ENCODE measurements around the gene TARDBP. TPM values are rescaled to one million over a fixed set of nuclear protein-coding genes. Genes with fewer than 3 reads are reported as not detected.

TARDBP gene
- total and polyA plus RNA-seq, 2 donors (not counting 1 experiment from before 2014, with no cell fraction given) = 97.1 to 161 TPM

GRCh38 chr1:11042065-11042464 is 29.6 kb downstream of the TARDBP start:
- Histone ChIP-seq H2AFZ (ENCODE audit: low read length) (no peak overlapping the region), H3K79me2 (ENCODE audit: control insufficient read depth, insufficient read depth, low read length) (no peaks in the 10 kb centered on the region), H3K9me3 (ENCODE audit: control insufficient read depth, insufficient read depth, low read depth, low read length) (no peaks in the 10 kb centered on the region), H3K27ac (ENCODE audit: insufficient read depth, low read length) (no peak overlapping the region), H3K27me3 (ENCODE audit: control insufficient read depth, insufficient read depth, low read length) (peaks cover 6% of the 10 kb centered on the region), H3K4me1 (ENCODE audit: control insufficient read depth, extremely low read depth, insufficient read depth, low read length) (no peaks in the 10 kb centered on the region), H3K36me3 (ENCODE audit: control insufficient read depth, insufficient read depth, low read length) (no peaks in the 10 kb centered on the region), H4K20me1 (ENCODE audit: control insufficient read depth, extremely low read depth, insufficient read depth, low read length) (no peaks in the 10 kb centered on the region), H3K4me3 (replicated peaks in 1 of 4; ENCODE audit: control extremely low read depth in 1 of 4, insufficient read depth in 1 of 4, low read depth in 3 of 4, low read length in 4 of 4) (no peak overlapping the region), H3K4me2 (ENCODE audit: extremely low read depth, insufficient read depth, low read length) (no peak overlapping the region), H3K9ac (ENCODE audit: insufficient read depth, low read length) (no peak overlapping the region)
- no peak for TF ChIP-seq CTCF (conservative IDR thresholded peaks at IDR 0.05 in 1 of 2, IDR thresholded peaks at IDR 0.05 in 1 of 2; ENCODE audit: low read depth in 1 of 2, low read length in 2 of 2)
- TF ChIP-seq EZH2 (IDR thresholded peaks at IDR 0.05; ENCODE audit: low read length, missing control alignments) = no peak
- DNase-seq (ENCODE audit: low read depth in 2 of 2) = no peak

GRCh38 chr1:11042995-11043874 is 30.8 kb downstream of the TARDBP start:
- Histone ChIP-seq H2AFZ (ENCODE audit: low read length) (no peak overlapping the region), H3K4me1 (ENCODE audit: control insufficient read depth, extremely low read depth, insufficient read depth, low read length) (no peaks in the 10 kb centered on the region), H3K27me3 (ENCODE audit: control insufficient read depth, insufficient read depth, low read length) (peaks cover 6% of the 10 kb centered on the region), H3K79me2 (ENCODE audit: control insufficient read depth, insufficient read depth, low read length) (no peaks in the 10 kb centered on the region), H3K27ac (ENCODE audit: insufficient read depth, low read length) (no peak overlapping the region), H3K4me2 (ENCODE audit: extremely low read depth, insufficient read depth, low read length) (no peak overlapping the region), H3K9ac (ENCODE audit: insufficient read depth, low read length) (no peak overlapping the region), H3K9me3 (ENCODE audit: control insufficient read depth, insufficient read depth, low read depth, low read length) (no peaks in the 10 kb centered on the region), H3K36me3 (ENCODE audit: control insufficient read depth, insufficient read depth, low read length) (no peaks in the 10 kb centered on the region), H4K20me1 (ENCODE audit: control insufficient read depth, extremely low read depth, insufficient read depth, low read length) (no peaks in the 10 kb centered on the region), H3K4me3 (replicated peaks in 1 of 4; ENCODE audit: control extremely low read depth in 1 of 4, insufficient read depth in 1 of 4, low read depth in 3 of 4, low read length in 4 of 4) (no peak overlapping the region)
- TF ChIP-seq CTCF (conservative IDR thresholded peaks at IDR 0.05 in 1 of 2, IDR thresholded peaks at IDR 0.05 in 1 of 2; ENCODE audit: low read depth in 1 of 2, low read length in 2 of 2) (no peak), EZH2 (IDR thresholded peaks at IDR 0.05; ENCODE audit: low read length, missing control alignments) (no peak)
- DNase-seq (ENCODE audit: low read depth in 2 of 2) = no peak

GRCh38 chr1:11044086-11044848 is 31.8 kb downstream of the TARDBP start:
- Histone ChIP-seq H3K4me1 (ENCODE audit: control insufficient read depth, extremely low read depth, insufficient read depth, low read length) (no peaks in the 10 kb centered on the region), H4K20me1 (ENCODE audit: control insufficient read depth, extremely low read depth, insufficient read depth, low read length) (no peaks in the 10 kb centered on the region), H3K9me3 (ENCODE audit: control insufficient read depth, insufficient read depth, low read depth, low read length) (no peaks in the 10 kb centered on the region), H3K27me3 (ENCODE audit: control insufficient read depth, insufficient read depth, low read length) (no peaks in the 10 kb centered on the region), H3K9ac (ENCODE audit: insufficient read depth, low read length) (no peak overlapping the region), H3K36me3 (ENCODE audit: control insufficient read depth, insufficient read depth, low read length) (no peaks in the 10 kb centered on the region), H3K27ac (ENCODE audit: insufficient read depth, low read length) (no peak overlapping the region), H3K4me3 (replicated peaks in 1 of 4; ENCODE audit: control extremely low read depth in 1 of 4, insufficient read depth in 1 of 4, low read depth in 3 of 4, low read length in 4 of 4) (no peak overlapping the region), H3K4me2 (ENCODE audit: extremely low read depth, insufficient read depth, low read length) (no peak overlapping the region), H3K79me2 (ENCODE audit: control insufficient read depth, insufficient read depth, low read length) (no peaks in the 10 kb centered on the region), H2AFZ (ENCODE audit: low read length) (no peak overlapping the region)
- no peak for DNase-seq (ENCODE audit: low read depth in 2 of 2)
- TF ChIP-seq CTCF (conservative IDR thresholded peaks at IDR 0.05 in 1 of 2, IDR thresholded peaks at IDR 0.05 in 1 of 2; ENCODE audit: low read depth in 1 of 2, low read length in 2 of 2) (no peak), EZH2 (IDR thresholded peaks at IDR 0.05; ENCODE audit: low read length, missing control alignments) (no peak)

Data from fibroblast of lung (primary cell).